GM19455 (cell line): ENCODE data around the gene RALB.

Experiments
- ATAC-seq: cut with Tn5 transposase; IDR thresholded peaks from one replicate; pipeline ENCODE4 v1.9.1; 2021; ENCODE audit not compliant: unreplicated experiment

Gene RALB, protein sequence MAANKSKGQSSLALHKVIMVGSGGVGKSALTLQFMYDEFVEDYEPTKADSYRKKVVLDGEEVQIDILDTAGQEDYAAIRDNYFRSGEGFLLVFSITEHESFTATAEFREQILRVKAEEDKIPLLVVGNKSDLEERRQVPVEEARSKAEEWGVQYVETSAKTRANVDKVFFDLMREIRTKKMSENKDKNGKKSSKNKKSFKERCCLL

DNA sequence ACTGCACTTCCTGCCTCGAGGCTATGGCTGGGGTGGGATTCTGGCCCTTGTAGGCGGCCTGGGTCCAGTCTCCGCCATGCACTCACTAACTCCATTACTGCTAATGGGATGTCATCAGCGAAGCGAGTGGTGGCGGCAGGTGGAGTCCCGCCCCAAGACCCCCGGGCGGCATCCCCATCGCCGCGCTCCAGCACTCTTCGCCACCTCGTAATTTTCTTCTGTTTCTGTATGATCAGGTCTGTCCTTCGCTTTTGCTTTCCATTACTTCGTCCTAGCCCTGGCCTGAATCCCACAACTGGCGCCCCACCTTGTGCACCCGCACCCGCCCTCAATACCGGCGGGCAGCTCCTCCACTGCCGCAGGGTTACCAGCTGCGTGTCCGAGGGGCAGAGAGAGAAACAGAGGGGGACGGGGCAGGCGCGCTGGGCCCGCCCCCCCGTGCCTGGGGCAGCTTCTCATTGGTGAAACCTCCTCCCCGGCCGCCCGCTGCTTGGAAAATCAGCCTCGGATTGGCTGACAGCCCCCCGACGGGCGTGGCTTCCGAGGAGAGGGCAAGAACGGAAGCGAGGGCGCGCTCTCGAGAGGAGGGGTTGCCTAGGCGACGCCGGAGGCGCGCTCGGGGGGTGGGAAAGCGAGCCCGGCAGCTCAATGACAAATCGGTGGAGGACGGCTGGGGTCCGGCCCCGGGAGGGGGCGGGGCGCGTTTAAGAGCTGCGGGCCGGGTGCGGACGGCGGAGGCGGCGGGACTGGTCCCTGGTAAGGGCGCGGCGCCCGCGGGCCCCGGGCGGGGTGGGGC, at the start of gene RALB:
RALB (plus strand) TSS at position 628 of the 796 bp plus-strand sequence. CDS start 25,813 bp downstream, outside the sequence.
- ATAC-seq = peak; percentile 93

DNA sequence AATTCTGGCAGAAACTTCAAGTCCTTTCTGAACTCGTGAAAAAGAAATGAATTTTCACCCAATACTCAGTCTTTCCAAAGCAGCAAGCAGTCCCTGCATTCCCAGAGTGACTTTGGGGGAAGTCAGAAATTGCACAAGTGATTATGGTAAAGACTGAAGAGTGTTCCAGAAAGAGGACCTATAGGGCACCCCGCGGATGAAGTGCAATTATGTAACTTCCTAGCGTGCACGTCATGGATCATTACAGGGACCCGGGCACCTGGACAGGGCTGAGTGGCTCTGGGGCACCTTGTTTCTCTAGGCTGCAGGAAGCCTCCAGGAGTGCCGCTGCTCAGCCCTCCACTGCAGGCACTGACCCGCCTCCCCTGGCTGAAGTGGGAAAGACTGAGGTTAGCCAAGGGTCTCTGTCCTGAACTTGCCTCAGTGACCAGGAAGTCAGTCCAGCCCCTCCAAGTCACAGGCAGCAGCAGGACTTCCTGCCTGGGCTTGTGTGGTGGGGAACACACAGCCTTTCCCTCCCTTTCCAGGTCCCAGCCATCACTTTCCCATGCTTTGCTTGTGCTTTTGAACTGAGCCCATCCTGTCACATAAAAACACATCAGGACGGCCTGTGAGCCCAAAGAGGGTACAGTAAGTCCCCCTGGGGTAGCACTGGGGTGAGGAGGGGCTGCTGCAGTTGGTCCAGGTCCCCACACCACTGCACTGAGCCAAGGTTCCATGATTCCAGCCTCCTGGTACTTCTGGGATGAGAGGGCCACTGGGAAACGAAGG, 49.2 kb upstream of the RALB start:
- ATAC-seq = no peak

DNA sequence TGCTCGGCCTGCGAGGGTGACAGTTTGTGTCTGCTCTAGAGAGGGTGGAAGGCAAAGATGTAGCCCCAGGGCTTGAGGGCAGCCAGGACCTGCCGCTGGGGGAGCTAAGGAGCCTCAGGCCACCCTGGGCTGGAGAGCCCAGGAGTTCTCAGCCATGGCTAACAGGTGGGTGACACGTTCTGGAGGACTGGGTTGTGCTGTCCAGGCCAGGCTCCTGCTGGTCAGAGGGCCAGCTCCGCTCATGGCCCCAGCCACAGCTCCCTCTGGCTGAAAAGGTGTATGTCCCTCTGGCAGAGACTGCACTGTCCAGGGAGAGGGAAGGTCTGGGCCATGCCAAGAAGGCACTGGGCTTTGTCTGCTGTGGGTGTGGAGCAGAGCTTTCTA, 48.6 kb upstream of the RALB start:
- ATAC-seq = no peak

DNA sequence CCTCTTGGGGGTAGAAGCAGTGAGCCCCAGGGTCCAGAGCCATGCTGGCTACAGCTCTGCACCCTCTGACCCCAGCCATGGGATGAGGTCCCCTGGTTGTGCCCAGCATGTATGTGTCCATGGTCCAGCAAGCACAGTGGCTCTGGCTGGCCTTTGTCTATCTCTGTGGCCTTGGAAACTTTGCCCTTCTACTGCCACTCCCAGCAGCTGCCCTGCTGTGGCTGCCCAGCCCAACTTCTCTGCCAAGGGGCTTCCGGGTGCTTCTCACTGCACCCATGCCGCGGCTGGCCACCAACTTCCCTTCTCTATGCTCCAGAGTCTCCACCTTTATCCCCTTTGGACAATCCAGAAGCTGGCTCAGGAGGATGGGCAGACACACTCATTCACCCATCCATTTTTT, 48.2 kb upstream of the RALB start:
- ATAC-seq = no peak

DNA sequence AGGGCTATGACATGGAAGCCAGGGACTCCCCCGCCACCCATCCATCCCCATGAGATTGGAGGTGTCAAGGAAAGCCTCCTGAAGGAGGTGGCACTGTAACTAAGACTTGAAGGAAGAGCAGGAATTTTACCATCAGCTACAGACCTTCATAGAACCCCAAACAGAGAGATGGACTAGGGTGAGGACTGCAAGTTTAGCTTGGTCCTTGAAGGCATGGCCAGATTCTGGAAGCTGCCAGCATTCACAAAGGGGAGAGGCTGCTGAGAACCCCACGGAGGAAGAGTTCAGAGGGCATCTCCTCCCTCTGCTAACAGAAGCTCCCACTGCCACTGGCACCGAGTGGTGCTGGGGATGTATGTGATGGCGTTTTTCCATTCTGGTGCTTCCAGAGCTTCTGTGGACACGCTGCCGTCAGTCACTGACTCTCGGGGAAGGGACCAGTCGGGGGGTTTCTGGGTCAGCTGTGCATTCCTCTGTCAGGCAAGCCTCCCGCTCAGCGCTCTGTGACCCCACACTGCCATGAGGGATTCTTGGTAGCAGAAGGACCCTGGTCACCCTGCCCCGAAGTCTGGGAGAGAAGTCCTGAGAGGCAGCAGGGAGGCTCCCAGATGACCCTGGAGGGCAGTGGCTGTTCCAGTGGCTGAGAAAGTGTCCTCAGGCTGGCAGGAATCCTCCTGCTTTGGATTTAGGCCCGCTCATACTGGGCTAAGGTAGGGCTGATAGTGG, 47.5 kb upstream of the RALB start:
- ATAC-seq = no peak

DNA sequence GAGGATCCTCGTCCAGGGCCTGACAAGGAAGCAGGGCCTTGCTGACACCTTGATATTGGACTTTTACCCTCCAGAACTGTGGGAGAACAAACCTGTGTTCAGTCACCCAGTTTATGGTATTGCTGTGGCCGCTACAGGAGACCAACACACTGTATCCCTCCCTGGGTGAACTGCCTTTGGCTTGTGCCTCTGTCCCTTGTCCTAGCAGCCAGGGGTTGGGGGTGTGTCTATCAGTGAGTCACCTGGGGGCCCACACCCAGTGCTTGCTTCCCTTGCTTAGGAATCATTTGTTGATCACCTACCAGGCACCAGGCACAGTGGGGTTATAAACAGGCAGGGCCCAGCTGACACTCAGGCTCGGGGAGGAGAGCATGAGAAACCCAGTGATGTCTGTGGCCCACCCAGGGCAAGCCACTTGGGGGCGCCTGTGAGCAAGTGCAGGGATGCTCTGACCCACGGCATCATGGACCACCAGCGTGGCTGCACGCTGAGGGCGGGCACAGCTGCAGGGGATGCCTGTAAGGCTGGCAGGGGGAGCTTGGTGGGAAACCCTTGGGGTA, 46.5 kb upstream of the RALB start:
- no peak for ATAC-seq

DNA sequence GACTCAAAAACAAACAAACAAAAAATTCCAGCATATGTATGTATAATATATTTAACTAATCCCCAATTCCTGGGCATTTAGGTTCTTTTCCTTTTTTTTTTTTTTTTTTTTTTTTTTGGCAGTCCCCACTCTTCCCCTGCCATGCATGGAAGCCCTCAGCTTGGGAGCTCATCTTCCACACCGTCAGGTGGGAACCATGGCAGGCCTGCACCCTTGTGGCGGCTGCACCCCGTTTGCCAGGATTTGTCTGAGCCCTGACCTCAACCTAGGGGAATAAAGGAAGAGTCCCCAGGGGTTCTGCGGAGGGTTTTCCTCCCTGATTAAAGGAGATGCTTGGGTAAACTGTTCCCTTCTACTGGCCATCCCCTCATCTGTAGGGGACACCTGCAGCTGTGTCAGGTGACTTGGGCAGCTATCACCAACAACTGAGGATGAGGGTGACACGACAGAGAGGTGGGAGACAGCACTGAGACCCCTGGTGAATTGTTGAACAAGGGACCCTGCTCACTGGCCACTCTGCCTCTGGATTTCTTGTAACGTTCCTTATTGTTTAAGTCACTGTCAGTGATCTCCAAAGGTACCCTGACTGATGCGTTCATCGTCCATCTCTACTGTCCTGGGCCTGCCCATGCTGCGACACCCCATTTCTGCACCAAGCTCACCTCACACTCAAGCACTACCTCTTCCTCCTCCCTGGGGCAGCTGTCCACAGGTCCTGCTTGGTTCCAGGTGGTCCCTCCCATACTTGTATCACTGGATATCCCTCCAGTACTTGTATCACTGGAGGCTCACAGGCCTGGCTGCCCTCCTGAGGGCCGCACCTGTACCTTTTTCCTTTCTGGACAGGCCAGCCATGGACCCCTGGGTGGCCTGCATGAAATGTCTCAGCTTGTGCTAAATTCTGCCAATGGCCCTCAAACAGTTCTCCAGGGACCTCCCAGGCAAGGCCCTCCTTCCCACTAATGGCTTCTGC, 44.0 kb upstream of the RALB start:
- no peak for ATAC-seq

DNA sequence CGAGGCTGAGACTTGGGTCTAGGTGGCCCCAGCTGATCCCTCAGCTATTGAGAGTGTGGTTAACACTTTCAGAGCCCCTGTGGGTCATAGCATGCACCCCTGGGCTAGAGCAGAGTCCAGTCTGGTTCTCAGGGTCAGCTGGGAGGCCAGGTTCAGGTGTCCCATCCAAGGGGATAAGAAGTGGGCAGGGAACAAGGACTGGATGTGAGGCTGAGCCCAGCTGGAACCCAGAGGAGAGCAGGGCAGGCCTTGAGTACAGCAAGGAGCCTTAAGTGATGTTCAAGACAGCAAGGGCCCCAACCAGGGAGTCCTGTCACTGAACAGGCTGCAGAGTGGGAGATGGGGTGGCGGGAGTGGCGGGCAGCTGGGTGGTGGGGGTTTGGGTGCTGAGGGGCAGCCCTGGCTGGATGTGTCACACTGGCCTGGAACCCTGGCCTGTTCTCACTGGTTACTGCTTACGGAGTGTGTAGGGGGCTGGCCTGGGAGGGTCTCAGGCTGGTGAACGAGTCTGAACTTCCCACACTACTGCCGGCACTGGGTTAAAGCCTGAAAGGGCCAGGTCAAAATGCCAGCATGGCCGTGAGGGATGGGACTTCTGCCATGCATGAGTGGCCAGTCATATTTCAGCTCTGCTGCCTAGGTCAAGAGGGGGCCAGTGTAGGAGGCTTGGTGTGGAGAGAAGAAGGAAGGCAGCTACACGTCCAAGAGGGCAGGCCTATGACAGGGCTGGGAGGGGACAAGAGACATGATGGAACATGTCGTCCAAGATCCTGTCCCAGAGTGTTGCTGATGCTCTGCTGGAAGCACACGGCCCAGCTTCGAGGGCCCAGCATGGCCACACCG, 43.0 kb upstream of the RALB start:
- no peak for ATAC-seq

DNA sequence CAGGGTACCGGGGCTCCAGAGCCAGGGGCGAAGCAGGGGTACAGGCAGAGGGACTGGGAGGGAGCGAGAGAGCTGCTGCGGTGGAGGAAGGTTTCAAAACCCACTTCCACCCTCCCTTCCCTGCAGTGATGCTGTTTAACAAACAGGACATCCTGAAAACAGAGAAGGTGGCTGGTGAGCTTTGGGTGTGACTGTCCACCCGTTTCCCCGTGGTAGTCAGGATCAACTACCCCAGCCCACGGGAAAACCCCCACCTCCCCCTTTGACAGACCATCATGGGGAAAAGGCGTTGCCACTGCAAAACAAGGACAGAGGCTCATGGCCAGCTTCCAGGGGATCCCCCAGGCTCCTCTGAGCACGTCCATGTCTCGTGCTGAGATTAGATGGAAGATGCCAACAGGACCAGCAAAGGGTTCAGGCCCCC, 42.4 kb upstream of the RALB start:
- no peak for ATAC-seq

DNA sequence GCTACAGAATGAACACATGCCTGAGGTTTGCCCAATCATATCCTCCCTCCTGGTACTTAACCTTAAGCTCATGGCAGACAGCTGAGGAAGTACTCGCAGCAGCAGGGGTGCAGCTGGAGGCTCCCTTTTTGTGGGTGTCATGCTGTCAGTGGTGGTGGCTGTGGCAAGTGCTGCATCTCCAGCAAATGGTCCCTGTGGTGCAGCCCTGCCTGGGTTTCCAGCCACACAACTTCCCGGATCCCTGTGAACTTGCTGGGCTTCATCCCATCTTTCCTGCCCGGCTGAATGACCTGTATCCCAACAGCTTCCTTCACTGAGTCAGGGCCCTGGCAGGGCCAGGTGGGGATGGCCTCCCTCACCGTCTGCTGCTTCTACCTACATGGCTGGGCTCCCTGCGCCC, 34.5 kb upstream of the RALB start:
- ATAC-seq = no peak

DNA sequence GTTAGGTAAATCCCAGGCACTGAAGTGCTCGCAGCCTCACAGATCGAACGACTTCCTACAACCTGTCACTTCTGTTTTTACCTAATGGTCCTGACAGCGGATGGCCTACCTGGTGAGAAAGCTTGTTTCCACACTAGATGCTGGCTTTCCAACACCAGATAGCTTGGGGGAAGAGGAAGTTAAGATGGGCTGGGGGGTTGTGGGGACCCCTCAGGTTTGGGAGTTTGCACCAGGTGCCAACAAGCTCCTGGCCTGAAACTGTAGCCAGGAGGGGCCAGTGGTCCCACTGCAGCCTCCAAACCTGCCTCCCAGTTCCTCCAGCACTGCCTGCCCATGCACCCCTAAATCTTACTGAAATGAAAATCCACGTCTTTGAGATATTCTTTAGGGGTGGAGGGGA, 33.4 kb upstream of the RALB start:
- no peak for ATAC-seq

DNA sequence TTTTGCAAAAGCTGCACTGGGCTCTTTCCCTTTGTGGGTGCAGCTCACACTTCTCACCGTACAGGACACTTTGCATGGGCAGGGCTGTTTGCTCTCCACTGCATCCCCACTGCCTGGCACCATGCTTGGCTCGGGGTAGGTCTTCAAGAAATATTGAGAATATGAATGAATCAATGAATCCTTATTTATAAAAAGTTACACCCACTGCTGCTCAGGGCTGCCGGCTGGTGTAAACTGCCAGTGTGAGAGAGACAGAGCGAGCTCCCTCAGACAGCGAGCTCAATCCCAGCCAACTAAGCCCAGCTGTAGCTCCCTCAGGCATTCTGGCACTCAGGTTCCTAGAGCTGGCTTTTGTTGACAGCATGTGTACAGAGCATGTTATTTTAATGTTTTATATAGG, 32.9 kb upstream of the RALB start:
- ATAC-seq = no peak

DNA sequence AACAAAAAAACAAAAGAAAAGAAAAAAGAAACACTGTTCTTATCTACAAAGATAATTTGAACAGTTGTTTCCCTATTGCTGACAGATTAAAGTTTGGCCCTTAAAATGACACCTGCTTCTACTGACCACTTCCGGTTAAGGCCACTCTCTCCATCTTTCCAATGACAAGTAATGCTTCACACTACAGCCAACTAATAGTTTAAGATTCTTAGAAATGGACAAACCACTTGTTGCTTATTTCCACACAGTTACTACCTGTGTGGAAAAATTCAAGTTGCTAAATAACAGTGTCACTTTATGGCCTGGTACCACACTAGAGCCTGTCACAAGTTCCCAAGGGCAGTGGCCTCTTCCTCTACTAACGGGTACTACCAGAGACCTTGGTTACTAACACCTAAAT, 31.9 kb upstream of the RALB start:
- ATAC-seq = no peak

DNA sequence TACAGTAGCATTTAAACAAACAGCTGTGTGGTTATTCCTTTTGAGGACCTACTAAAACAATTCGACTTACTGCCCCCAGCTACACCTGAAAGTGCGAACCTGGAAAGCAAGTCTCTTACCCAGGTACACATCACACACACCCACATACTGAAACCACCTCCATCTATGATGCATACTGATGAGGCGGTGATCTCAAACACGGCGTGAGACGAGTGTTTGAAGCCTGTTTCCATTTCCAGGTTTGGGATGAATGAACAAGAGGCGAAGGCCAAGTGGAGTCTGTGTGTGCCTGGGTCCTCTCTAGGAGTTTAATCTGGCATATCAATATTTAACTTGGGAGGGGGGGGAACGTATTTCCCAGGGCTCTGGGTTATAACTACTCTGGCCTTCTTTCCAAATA, 31.0 kb upstream of the RALB start:
- no peak for ATAC-seq

DNA sequence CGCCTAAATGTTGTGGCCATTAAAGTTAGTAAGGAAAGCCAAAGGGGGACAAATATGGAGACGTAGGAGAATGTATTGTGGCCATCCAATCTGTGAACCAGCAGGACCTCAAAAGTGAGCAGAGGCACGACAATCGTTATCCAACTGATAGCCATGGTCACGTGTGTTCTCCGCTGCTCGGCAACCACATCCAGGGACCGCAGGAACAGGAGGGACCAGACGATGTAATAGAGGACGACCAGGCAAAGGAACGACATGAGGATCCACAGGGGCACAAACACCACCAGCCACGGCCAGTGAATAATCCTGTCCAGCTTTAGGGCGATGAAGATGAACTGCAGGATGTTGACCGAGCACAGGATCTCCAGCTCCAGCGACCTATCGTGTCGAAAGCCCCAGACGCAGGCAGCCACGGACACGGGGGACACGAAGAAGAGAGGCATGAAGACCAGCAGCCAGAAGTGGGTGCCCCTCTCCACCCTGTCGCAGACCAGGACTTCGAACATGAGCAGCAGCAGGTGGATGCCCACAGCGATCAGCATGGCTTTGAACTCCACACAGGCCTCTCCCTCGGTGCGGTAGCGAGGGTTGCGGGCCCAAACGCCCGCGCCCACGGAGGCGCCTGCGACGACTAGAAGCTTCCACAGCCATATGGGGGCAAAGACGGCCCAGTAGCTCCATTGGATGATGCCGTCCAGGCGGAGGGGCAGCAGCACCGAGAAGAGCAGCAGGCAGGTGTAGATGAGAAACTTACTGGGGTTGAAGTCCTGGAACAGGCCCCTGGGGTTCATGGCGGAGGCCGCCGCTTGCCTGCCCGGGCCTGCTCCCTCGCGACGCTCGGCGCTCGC, 30.2 kb upstream of the RALB start:
- ATAC-seq = no peak

DNA sequence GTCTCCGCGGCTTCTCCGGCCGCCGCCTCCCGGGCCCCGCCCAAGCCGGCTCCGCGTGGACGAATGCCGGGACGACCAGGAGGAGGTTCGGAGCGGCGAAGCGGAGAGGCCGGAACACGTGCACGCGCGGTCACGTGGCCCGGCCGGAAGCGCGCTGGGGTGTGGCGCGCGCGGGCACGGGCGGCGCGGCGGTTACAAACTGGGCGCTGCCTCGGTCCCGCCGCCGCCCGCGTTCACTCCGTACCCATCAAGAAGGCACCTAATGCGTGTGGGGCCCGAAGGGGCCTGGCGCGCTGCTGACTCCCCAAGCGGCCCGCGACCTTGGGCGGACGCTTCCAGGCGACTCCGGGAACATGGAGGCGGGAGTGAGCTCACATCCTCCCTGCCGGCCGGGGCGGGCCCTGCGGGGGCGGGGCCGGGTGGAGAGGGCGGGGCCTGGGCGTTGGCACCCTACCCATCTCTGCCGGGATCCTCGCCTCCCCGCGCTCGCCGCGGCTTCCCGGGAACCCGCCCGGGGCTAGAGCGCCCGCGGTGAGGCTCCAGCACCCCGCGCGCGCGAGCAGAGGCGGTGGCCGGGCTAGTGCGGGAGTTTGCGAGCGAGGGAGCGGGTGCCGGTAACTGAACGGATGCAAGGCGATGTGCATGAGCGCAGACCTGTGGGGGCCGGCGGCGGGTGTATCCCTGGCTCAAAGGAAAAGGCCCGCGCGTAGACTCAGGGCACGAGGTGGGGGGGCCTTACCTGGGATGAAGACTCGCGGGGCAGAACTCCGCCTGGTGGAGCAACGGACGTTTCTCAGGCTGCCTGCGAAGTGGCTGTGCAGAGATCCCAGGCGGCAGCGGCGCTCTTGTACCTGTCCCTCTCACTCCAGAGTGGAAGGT, 29.4 kb upstream of the RALB start, which contains the start of gene TMEM185B:
TMEM185B (minus strand) TSS at position 367 of the 879 bp plus-strand sequence. CDS start 424 bp downstream, outside the sequence.
- peak; percentile 92 for ATAC-seq

DNA sequence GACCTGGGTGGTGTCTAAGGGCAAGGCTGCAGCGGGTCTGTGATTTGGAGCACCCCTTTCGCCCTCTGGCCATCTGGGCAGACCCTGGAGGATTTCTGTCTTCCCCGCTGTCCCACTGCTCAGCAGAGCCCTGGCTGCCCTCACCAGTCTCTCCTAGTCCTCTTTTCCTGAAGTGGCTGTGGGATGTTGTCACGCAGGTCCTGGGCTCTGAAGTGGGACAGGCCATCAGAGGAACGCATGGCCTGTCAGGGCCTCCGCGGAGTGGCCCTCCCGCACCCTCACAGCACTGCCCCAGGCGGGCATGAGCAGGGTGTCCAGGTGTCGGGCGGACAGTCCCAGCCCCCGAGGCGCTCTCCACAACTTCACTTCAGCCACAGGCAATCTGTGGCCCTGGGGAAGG, 28.4 kb upstream of the RALB start:
- ATAC-seq = no peak
